Smooth muscle cell (in vitro differentiated cells): Measurements from ENCODE around the gene SLC26A9. TPM values are rescaled to one million over a fixed set of nuclear protein-coding genes. Genes with fewer than 3 reads are reported as not detected.
A peak's percentile ranks its signal among the peaks of the same experiment; 100 is the strongest.

Source experiments
- DNase-seq: peaks from one replicate; lab custom pipeline; 2025; ENCODE audit not compliant: unreplicated experiment; lab: John Stamatoyannopoulos, UW
- H2AFZ ChIP-seq: fragments of 200-600 bp; sonication (generic); 2 replicates; pipeline ENCODE4 v1.6.0; 2016; ENCODE audit warnings: antibody characterized with exemption, low read depth, mild to moderate bottlenecking
- H3F3A ChIP-seq: fragments of 200-600 bp; sonication (generic); 2 replicates; pipeline ENCODE4 v1.6.0; 2017; ENCODE audit warnings: antibody characterized with exemption, low read depth
- H3K27ac ChIP-seq: fragments of 200-600 bp; sonication (generic); 2 replicates; pipeline ENCODE4 v1.5.1; 2016; ENCODE audit warnings: low read depth, mild to moderate bottlenecking
- H3K27me3 ChIP-seq: fragments of 200-600 bp; sonication (generic); 2 replicates; pipeline ENCODE4 v1.6.1; 2016; ENCODE audit warnings: low read depth, mild to moderate bottlenecking
- H3K36me3 ChIP-seq: fragments of 200-600 bp; sonication (generic); 2 replicates; pipeline ENCODE4 v1.5.1; 2016; ENCODE audit warnings: low read depth
- H3K4me1 ChIP-seq: fragments of 200-600 bp; sonication (generic); 2 replicates; pipeline ENCODE4 v1.5.1; 2016; ENCODE audit warnings: low read depth
- H3K4me2 ChIP-seq: fragments of 200-600 bp; sonication (generic); 2 replicates; pipeline ENCODE4 v1.6.0; 2016; ENCODE audit warnings: mild to moderate bottlenecking
- H3K4me3 ChIP-seq: fragments of 200-600 bp; sonication (generic); 2 replicates; pipeline ENCODE4 v1.5.1; 2016; ENCODE audit warnings: mild to moderate bottlenecking
- H3K79me2 ChIP-seq: fragments of 200-600 bp; sonication (generic); 2 replicates; pipeline ENCODE4 v1.6.0; 2016; ENCODE audit warnings: low read depth, mild to moderate bottlenecking
- H3K9ac ChIP-seq: fragments of 200-600 bp; sonication (generic); 2 replicates; pipeline ENCODE4 v1.6.0; 2016; ENCODE audit warnings: low read depth
- H3K9me3 ChIP-seq: fragments of 200-600 bp; sonication (generic); replicated peaks from 2 replicates; pipeline ENCODE4 v1.5.1; 2016; ENCODE audit warnings: low read depth
- H4K20me1 ChIP-seq: fragments of 200-600 bp; sonication (generic); 2 replicates; pipeline ENCODE4 v1.6.0; 2016; ENCODE audit warnings: low read depth
- CTCF ChIP-seq: fragments of 200-600 bp; sonication (generic); IDR thresholded peaks from 2 replicates; pipeline ENCODE4 v1.5.1; 2017; ENCODE audit warnings: borderline replicate concordance, mild to moderate bottlenecking, antibody characterized with exemption; ENCODE audit not compliant: insufficient read depth, poor library complexity, severe bottlenecking
- WGBS: methylation state at CpG from one replicate; pipeline ENCODE4 v1.1.7; 2016; ENCODE audit warnings: low lambda C conversion rate; 5-methylcytosine and 5-hydroxymethylcytosine counted together
- polyA plus RNA-seq: library from polyadenylated mRNA; unstranded; fragments of >200 nt; fragmentation: Nextera tagmentation; extraction: Ambion mirVana; gene quantifications from 2 replicates; pipeline ENCODE4 v1.2.1, GENCODE V29; 2016
- total RNA-seq: library from RNA; depleted of rRNA; stranded (reverse); fragments of >200 nt; gene quantifications from 2 replicates; pipeline ENCODE4 v1.2.3, GENCODE V29; 2014

SLC26A9 gene
- total and polyA plus RNA-seq, 2 experiments from 2014 or later = not detected

GRCh38 chr1:205930799-205931281, 12.4 kb downstream of the SLC26A9 start:
- Histone ChIP-seq H3K27me3 (no peaks in the 10 kb centered on the region), H3K79me2 (no peaks in the 10 kb centered on the region), H3K9ac (no peak overlapping the region), H3K4me2 (no peak overlapping the region), H4K20me1 (no peaks in the 10 kb centered on the region), H3K4me1 (peaks cover 14% of the 10 kb centered on the region), H3K4me3 (no peak overlapping the region), H3K36me3 (no peaks in the 10 kb centered on the region), H3K9me3 (no peaks in the 10 kb centered on the region), H3K27ac (no peak overlapping the region), H2AFZ (no peak overlapping the region), H3F3A (no peaks in the 10 kb centered on the region)
- no peak for DNase-seq
- WGBS = 56% methylated on average over 4 of the region's 4 CpGs
- TF ChIP-seq CTCF = no peak

- H4K20me1 ChIP-seq = no peaks in the 10 kb centered on the region
- H2AFZ ChIP-seq = no peak overlapping the region
- 100% methylated on average over 1 of the region's 1 CpG for WGBS
- no peak overlapping the region for H3K27ac ChIP-seq
- H3K9me3 ChIP-seq = no peaks in the 10 kb centered on the region
- no peaks in the 10 kb centered on the region for H3K79me2 ChIP-seq
- no peak overlapping the region for H3K4me3 ChIP-seq
- H3K36me3 ChIP-seq = no peaks in the 10 kb centered on the region
- H3K4me2 ChIP-seq = no peak overlapping the region
- TF ChIP-seq CTCF = no peak
- H3K4me1 ChIP-seq = peaks cover 14% of the 10 kb centered on the region
- no peaks in the 10 kb centered on the region for H3K27me3 ChIP-seq
- no peaks in the 10 kb centered on the region for H3F3A ChIP-seq
- DNase-seq = no peak
- no peak overlapping the region for H3K9ac ChIP-seq
Measured at GRCh38 chr1:205930195-205930577, 13.1 kb downstream of the SLC26A9 start.

GRCh38 chr1:205929496-205930194, 13.6 kb downstream of the SLC26A9 start:
- no peak for TF ChIP-seq CTCF
- 86% methylated on average over 19 of the region's 19 CpGs for WGBS
- no peak for DNase-seq

GRCh38 chr1:205928317-205928716, 14.9 kb downstream of the SLC26A9 start:
- no peak for TF ChIP-seq CTCF
- no peaks in the 10 kb centered on the region for H3K36me3 ChIP-seq
- H4K20me1 ChIP-seq = no peaks in the 10 kb centered on the region
- 79% methylated on average over 5 of the region's 5 CpGs for WGBS
- no peak for DNase-seq
- H3K9me3 ChIP-seq = no peaks in the 10 kb centered on the region
- no peak overlapping the region for H3K4me3 ChIP-seq
- peaks cover 3% of the 10 kb centered on the region for H3K4me1 ChIP-seq
- no peak overlapping the region for H3K9ac ChIP-seq
- no peak overlapping the region for H2AFZ ChIP-seq
- no peak overlapping the region for H3K4me2 ChIP-seq
- no peaks in the 10 kb centered on the region for H3K27me3 ChIP-seq
- no peaks in the 10 kb centered on the region for H3F3A ChIP-seq
- no peak overlapping the region for H3K27ac ChIP-seq
- H3K79me2 ChIP-seq = no peaks in the 10 kb centered on the region

More at GRCh38 chr1:205929496-205930194, 13.6 kb downstream of the SLC26A9 start:
- H3K27ac ChIP-seq = no peak overlapping the region
- H3K4me1 ChIP-seq = peaks cover 14% of the 10 kb centered on the region
- no peaks in the 10 kb centered on the region for H3F3A ChIP-seq
- H3K27me3 ChIP-seq = no peaks in the 10 kb centered on the region
- H4K20me1 ChIP-seq = no peaks in the 10 kb centered on the region
- no peaks in the 10 kb centered on the region for H3K9me3 ChIP-seq
- no peak overlapping the region for H2AFZ ChIP-seq
- no peak overlapping the region for H3K4me3 ChIP-seq
- peak overlapping the region; percentile 38 for H3K4me2 ChIP-seq
- H3K36me3 ChIP-seq = no peaks in the 10 kb centered on the region
- H3K79me2 ChIP-seq = no peaks in the 10 kb centered on the region
- H3K9ac ChIP-seq = no peak overlapping the region
